Transverse colon (tissue), 4 donors: ENCODE measurements around the gene P4HB.

Experiments used
- EP300 ChIP-seq: sonication (generic); formaldehyde crosslinking; IDR thresholded peaks from one replicate; pipeline ENCODE4 v1.6.1; 2017; ENCODE audit warnings: antibody characterized with exemption, low read depth
- POLR2A ChIP-seq: fragments of 450-650 bp; IDR thresholded peaks from one replicate; pipeline ENCODE4 v1.6.1; 2016; ENCODE audit warnings: antibody characterized with exemption, mild to moderate bottlenecking, moderate library complexity
- POLR2AphosphoS5 ChIP-seq, 3 donors: sonication (generic); formaldehyde crosslinking; IDR thresholded peaks; one replicate each; pipeline ENCODE4 v1.6.1; 2016; ENCODE audit warnings: antibody characterized with exemption in 3 of 3
- TF ChIP-seq, protein P1 (sequence below), 5 experiments: fragments of 200-600 bp in 3 of 5; fragments of 450-650 bp in 2 of 5; sonication (generic) in 3 of 5; IDR thresholded peaks; 1 replicate in 2 of 5; 2 replicates in 3 of 5; pipeline ENCODE4 v1.5.1; 2016 to 2017; ENCODE audit warnings: antibody characterized with exemption in 5 of 5, inconsistent platforms in 3 of 5, mild to moderate bottlenecking in 2 of 5, moderate library complexity in 1 of 5

DNA sequence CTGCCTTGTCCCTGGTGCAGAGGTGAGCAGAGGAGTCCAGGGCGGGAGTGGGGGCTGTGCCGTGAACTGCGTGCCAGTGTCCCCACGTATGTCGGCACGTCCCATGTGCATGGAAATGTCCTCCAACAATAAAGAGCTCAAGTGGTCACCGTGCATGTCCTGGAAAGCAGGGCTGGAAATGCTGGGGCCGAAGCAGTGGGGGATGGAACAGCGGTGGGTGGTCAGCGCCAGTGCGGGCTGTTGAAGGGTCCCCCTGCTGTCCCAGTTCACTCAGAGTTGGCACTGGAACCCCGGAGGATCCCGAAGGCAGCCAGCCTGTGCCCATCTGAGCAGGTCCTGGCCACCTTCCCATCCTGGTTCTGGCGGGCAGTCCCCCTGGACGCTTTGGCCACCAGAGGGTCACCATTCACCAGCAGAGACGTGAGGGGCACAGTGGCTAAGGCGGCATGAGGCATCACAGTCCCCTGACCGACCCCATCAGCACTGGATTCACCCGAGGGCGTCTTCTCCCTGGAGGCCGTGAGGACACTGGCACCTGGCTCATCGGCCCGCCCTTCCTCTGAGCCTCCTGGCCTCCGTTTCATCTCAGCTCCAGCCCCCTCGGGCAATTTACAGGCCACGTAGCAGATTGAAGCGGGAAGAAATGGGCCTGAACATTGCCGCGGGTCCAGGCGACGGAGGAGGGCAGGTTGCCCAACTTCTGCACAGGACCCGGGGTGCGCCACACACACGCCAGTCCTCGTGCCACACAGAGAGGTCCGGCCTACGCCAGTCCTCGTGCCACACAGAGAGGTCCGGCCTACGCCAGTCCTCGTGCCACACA lies 46.3 kb downstream of the P4HB start:
- TF ChIP-seq, protein P1, sequence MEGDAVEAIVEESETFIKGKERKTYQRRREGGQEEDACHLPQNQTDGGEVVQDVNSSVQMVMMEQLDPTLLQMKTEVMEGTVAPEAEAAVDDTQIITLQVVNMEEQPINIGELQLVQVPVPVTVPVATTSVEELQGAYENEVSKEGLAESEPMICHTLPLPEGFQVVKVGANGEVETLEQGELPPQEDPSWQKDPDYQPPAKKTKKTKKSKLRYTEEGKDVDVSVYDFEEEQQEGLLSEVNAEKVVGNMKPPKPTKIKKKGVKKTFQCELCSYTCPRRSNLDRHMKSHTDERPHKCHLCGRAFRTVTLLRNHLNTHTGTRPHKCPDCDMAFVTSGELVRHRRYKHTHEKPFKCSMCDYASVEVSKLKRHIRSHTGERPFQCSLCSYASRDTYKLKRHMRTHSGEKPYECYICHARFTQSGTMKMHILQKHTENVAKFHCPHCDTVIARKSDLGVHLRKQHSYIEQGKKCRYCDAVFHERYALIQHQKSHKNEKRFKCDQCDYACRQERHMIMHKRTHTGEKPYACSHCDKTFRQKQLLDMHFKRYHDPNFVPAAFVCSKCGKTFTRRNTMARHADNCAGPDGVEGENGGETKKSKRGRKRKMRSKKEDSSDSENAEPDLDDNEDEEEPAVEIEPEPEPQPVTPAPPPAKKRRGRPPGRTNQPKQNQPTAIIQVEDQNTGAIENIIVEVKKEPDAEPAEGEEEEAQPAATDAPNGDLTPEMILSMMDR (IDR thresholded peaks at IDR 0.05) = no peak
- TF ChIP-seq POLR2A (no peak), EP300 (no peak), POLR2AphosphoS5 (IDR thresholded peaks at IDR 0.05) (no peak)
